ENCODE measurements around the gene FGF21.

The FGF21 gene

GRCh38 chr19:48726556-48726955 is 28.8 kb upstream of the FGF21 start:
- Mint-ChIP-seq H3K4me3 (no peak overlapping the region), H3K9me3 (peaks cover 3% of the 10 kb centered on the region), H3K27ac (peak overlapping the region; percentile 16 to 67 (median 65)), H3K36me3 (ENCODE audit: low read depth) (peaks cover 14% of the 10 kb centered on the region), H3K4me1 (peaks cover 11% of the 10 kb centered on the region), H3K27me3 (ENCODE audit: low read depth) (no peaks in the 10 kb centered on the region)
- no peak for TF ChIP-seq CTCF (IDR thresholded peaks at IDR 0.05; ENCODE audit: unreplicated experiment in 3 of 3)

- peaks cover 3% of the 10 kb centered on the region for H3K9me3 Mint-ChIP-seq
- no peak overlapping the region for H3K4me3 Mint-ChIP-seq
- peaks cover 5% of the 10 kb centered on the region for H3K27me3 Mint-ChIP-seq (ENCODE audit: low read depth)
- H3K27ac Mint-ChIP-seq: no peak overlapping the region
- peaks cover 17% of the 10 kb centered on the region for H3K36me3 Mint-ChIP-seq (ENCODE audit: low read depth)
- peaks cover 11% of the 10 kb centered on the region for H3K4me1 Mint-ChIP-seq
- TF ChIP-seq CTCF (IDR thresholded peaks at IDR 0.05; ENCODE audit: unreplicated experiment in 3 of 3): no peak
Observed at GRCh38 chr19:48728911-48729664, 26.2 kb upstream of the FGF21 start.

- H3K36me3 Mint-ChIP-seq (ENCODE audit: low read depth): peaks cover 18% of the 10 kb centered on the region
- peaks cover 5% of the 10 kb centered on the region for H3K4me1 Mint-ChIP-seq
- no peak for TF ChIP-seq CTCF (IDR thresholded peaks at IDR 0.05; ENCODE audit: unreplicated experiment in 3 of 3)
Observed at GRCh38 chr19:48731452-48731851, 23.9 kb upstream of the FGF21 start.

GRCh38 chr19:48734625-48735024 is 20.7 kb upstream of the FGF21 start:
- Mint-ChIP-seq H3K9me3 (peaks cover 6% of the 10 kb centered on the region), H3K4me1 (peaks cover 17% of the 10 kb centered on the region), H3K27me3 (ENCODE audit: low read depth) (peaks cover 13% of the 10 kb centered on the region), H3K27ac (peak overlapping the region; percentile 15 to 78 (median 65)), H3K4me3 (peak overlapping the region; percentile 73 to 80 (median 78)), H3K36me3 (ENCODE audit: low read depth) (peaks cover 16% of the 10 kb centered on the region)
- no peak for TF ChIP-seq CTCF (IDR thresholded peaks at IDR 0.05; ENCODE audit: unreplicated experiment in 3 of 3)

More at GRCh38 chr19:48731452-48731851, 23.9 kb upstream of the FGF21 start:
- peaks cover 6% of the 10 kb centered on the region for H3K9me3 Mint-ChIP-seq
- H3K4me3 Mint-ChIP-seq: no peak overlapping the region
- H3K27ac Mint-ChIP-seq: no peak overlapping the region
- peaks cover 9% of the 10 kb centered on the region for H3K27me3 Mint-ChIP-seq (ENCODE audit: low read depth)

- peaks cover 17% of the 10 kb centered on the region for H3K4me1 Mint-ChIP-seq
- H3K27me3 Mint-ChIP-seq (ENCODE audit: low read depth): peaks cover 13% of the 10 kb centered on the region
- H3K36me3 Mint-ChIP-seq (ENCODE audit: low read depth): peaks cover 16% of the 10 kb centered on the region
- H3K27ac Mint-ChIP-seq: peak overlapping the region; percentile 15 to 78 (median 65)
- H3K9me3 Mint-ChIP-seq: peaks cover 6% of the 10 kb centered on the region
- no peak for TF ChIP-seq CTCF (IDR thresholded peaks at IDR 0.05; ENCODE audit: unreplicated experiment in 3 of 3)
- H3K4me3 Mint-ChIP-seq: peak overlapping the region; percentile 73 to 80 (median 78)
Observed at GRCh38 chr19:48735031-48735615, 20.2 kb upstream of the FGF21 start.

Data from nephron (organoid).